NCI-H2029 treated with DMSO at 0.1 percent for 48 hours (cell line): Measurements from ENCODE around the gene CYP26A1.

Experiments used
- DNase-seq: peaks from one replicate; lab custom pipeline; 2025; lab: John Stamatoyannopoulos, UW

The CYP26A1 gene

DNA sequence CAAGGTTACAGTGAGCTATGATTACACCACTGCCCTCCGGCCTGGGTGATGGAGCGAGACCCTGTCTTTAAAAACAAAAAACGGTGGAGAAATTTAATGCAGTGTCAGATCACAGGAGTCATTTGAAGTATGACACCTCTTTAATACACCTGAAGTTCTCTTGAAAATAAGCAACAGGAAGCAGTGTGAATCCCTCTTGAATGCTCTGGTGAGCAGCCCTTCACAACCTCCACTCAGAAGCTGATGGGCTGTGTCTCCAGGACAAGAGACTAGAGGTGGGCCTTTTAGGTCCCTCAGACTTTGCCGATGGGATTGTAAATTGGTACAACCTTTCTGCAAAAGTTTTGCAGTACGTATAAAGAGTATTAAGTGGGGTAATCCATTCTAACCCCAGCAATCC, 50.1 kb downstream of the CYP26A1 start:
- no peak for DNase-seq

- DNase-seq, result no peak
Observed at GRCh38 chr10:93124580-93125318, 51.1 kb downstream of the CYP26A1 start.

DNA sequence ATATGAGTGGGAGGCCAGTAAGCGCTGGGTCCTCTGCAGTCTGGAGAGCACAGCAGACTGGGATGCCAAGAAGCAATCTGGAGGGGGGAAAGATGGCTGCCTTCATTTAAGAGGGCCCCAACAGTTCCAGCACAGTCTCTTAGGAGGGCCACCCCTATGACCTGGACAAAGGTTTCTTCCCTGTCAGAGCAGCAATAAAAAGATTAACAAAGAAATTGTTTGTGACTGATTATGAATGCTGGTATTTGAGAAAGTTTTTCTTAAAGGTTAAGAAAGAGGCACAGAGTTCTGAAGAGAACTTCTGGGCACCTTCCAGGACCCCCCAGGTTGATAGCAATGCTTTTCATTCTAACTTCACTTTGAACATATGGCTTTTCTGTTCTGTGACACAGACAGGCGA, 52.3 kb downstream of the CYP26A1 start:
- no peak for DNase-seq

DNA sequence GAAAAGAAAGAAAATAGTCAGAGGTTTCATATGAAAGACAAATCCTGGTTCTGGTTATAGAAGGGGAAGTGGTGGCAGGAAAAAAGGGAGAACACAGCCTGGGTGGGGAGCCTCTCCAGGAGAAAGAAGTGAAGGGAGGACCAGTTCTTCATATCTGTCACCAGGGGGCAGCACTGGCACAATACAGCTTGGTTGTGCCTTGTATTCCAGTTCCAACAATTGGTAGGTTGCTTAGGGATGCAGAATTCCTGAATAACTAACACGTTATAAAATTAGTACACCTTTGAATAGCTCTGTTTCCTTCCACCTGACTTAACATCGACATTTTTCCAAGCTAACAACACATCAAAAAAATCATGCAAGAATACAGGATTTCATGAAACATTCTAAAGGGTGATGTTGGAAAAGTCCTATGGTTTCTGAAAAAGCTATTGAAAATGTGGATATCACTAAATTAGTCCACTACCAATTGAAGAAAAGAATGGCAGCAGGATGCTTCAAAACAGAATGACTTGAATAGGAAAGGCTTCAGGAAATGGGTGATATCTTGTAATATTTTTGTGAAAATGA, 52.9 kb downstream of the CYP26A1 start:
- no peak for DNase-seq
